Lower lobe of right lung (tissue), 2 donors: ENCODE measurements around the gene JAG2. TPM values are rescaled to one million over a fixed set of nuclear protein-coding genes. Genes with fewer than 3 reads are reported as not detected.
A peak's percentile ranks its signal among the peaks of the same experiment; 100 is the strongest.

Source experiments
- ATAC-seq, 2 donors: fragments of 200-7000 bp; cut with Tn5 transposase; one replicate each; pipeline ENCODE4 v1.9.1; 2020 to 2022; ENCODE audit warnings: mild to moderate bottlenecking in 2 of 2, moderate library complexity in 2 of 2
- DNase-seq: peaks from one replicate; pipeline ENCODE4 v3.0.0-alpha.2; 2020
- H3K27ac ChIP-seq: fragments of 200-600 bp; one replicate; pipeline ENCODE4 v1.8.0; 2022
- H3K27me3 ChIP-seq: fragments of 200-600 bp; one replicate; pipeline ENCODE4 v1.8.0; 2022; ENCODE audit warnings: low read depth
- H3K36me3 ChIP-seq: fragments of 200-600 bp; one replicate; pipeline ENCODE4 v1.8.0; 2022; ENCODE audit warnings: mild to moderate bottlenecking
- H3K4me1 ChIP-seq: fragments of 200-600 bp; one replicate; pipeline ENCODE4 v1.8.0; 2022
- H3K4me3 ChIP-seq: fragments of 200-600 bp; one replicate; pipeline ENCODE4 v1.8.0; 2022; ENCODE audit warnings: mild to moderate bottlenecking
- H3K9me3 ChIP-seq: fragments of 200-600 bp; one replicate; pipeline ENCODE4 v1.8.0; 2022
- CTCF ChIP-seq: fragments of 200-600 bp; IDR thresholded peaks from one replicate; pipeline ENCODE4 v1.8.0; 2022; ENCODE audit warnings: antibody characterized with exemption, mild to moderate bottlenecking
- intact Hi-C: fragments of 100-400 bp; cut with DNase I; formaldehyde crosslinking; loops from one replicate; pipeline ENCODE4 v1.11.0; 2022
- total RNA-seq: library from RNA; stranded (reverse); fragmentation: NEBNext Ultra II Directional; extraction: Animal tissue kit (Norgen Biotek cat#: 25700); gene quantifications from one replicate; pipeline ENCODE4 v1.2.1, GENCODE V29; 2021
- donor health status: DM: no; HTN: yes; CAD: no; lungs with severe emphysema.

Gene JAG2
- total RNA-seq, 1 donor from 2014 or later: 29.2 TPM

GRCh38 chr14:105203057-105203531, 34.5 kb upstream of the JAG2 start:
- Histone ChIP-seq H3K9me3 (no peaks in the 10 kb centered on the region), H3K4me1 (peaks cover 65% of the 10 kb centered on the region), H3K27ac (no peak overlapping the region), H3K36me3 (no peaks in the 10 kb centered on the region), H3K27me3 (peaks cover 31% of the 10 kb centered on the region), H3K4me3 (no peak overlapping the region)
- TF ChIP-seq CTCF: peak; percentile 98
- ATAC-seq (peak; percentile 71 to 74), DNase-seq (peak; percentile 88)
- intact Hi-C loops: no loop called here

GRCh38 chr14:105201925-105202513, 33.4 kb upstream of the JAG2 start:
- H3K36me3 ChIP-seq: no peaks in the 10 kb centered on the region
- H3K4me1 ChIP-seq: peaks cover 76% of the 10 kb centered on the region
- no peak for TF ChIP-seq CTCF
- H3K9me3 ChIP-seq: no peaks in the 10 kb centered on the region
- intact Hi-C loops: no loop called here
- DNase-seq (no peak), ATAC-seq (peak; percentile 1 to 7)
- peaks cover 40% of the 10 kb centered on the region for H3K27me3 ChIP-seq
- H3K27ac ChIP-seq: peak overlapping the region; percentile 46
- H3K4me3 ChIP-seq: no peak overlapping the region

GRCh38 chr14:105201156-105201924, 32.8 kb upstream of the JAG2 start:
- H3K4me1 ChIP-seq: peaks cover 83% of the 10 kb centered on the region
- H3K36me3 ChIP-seq: no peaks in the 10 kb centered on the region
- peaks cover 46% of the 10 kb centered on the region for H3K27me3 ChIP-seq
- ATAC-seq (no peak), DNase-seq (no peak)
- no peak for TF ChIP-seq CTCF
- no peak overlapping the region for H3K4me3 ChIP-seq
- intact Hi-C loops: no loop called here
- no peaks in the 10 kb centered on the region for H3K9me3 ChIP-seq
- H3K27ac ChIP-seq: peak overlapping the region; percentile 46

GRCh38 chr14:105200641-105201040, 32.1 kb upstream of the JAG2 start:
- Histone ChIP-seq H3K36me3 (no peaks in the 10 kb centered on the region), H3K9me3 (no peaks in the 10 kb centered on the region), H3K4me3 (no peak overlapping the region), H3K27me3 (peaks cover 53% of the 10 kb centered on the region), H3K27ac (no peak overlapping the region), H3K4me1 (peaks cover 85% of the 10 kb centered on the region)
- ATAC-seq (no peak), DNase-seq (no peak)
- intact Hi-C loops: no loop called here
- TF ChIP-seq CTCF: no peak

- H3K27ac ChIP-seq: no peak overlapping the region
- intact Hi-C loops: no loop called here
- no peak for TF ChIP-seq CTCF
- H3K4me3 ChIP-seq: no peak overlapping the region
- no peak for DNase-seq
- ATAC-seq: no peak
- H3K36me3 ChIP-seq: no peaks in the 10 kb centered on the region
- peaks cover 84% of the 10 kb centered on the region for H3K4me1 ChIP-seq
- H3K27me3 ChIP-seq: peaks cover 59% of the 10 kb centered on the region
- H3K9me3 ChIP-seq: no peaks in the 10 kb centered on the region
These were observed 31.5 kb upstream of the JAG2 start for GRCh38 chr14:105200074-105200473.
